Measurements from ENCODE around the gene NKG7.

GRCh38 chr19:51380379-51380778 lies 7.9 kb upstream of the NKG7 start:
- TF ChIP-seq POLR2A (IDR thresholded peaks at IDR 0.05; ENCODE audit: low read length) (no peak), GATA1 (IDR thresholded peaks at IDR 0.05; ENCODE audit: low read depth, low read length) (no peak)
